GM19099 (cell line): ENCODE measurements around the gene METTL4.

Experiments
- POLR2A ChIP-seq: IDR thresholded peaks from 3 replicates; pipeline ENCODE4 v1.6.1; 2011; ENCODE audit warnings: low read depth; ENCODE audit not compliant: insufficient read length; ENCODE audit errors: extremely low read depth

Gene METTL4

GRCh38 chr18:2570772-2571199, 519 bp downstream of the METTL4 start:
- TF ChIP-seq POLR2A, result no peak

- TF ChIP-seq POLR2A, result no peak
These were observed 1.7 kb downstream of the METTL4 start for GRCh38 chr18:2569338-2570207.

GRCh38 chr18:2568605-2569004, 2.7 kb downstream of the METTL4 start:
- TF ChIP-seq POLR2A, result no peak

- TF ChIP-seq POLR2A, result no peak
These were observed 3.2 kb downstream of the METTL4 start for GRCh38 chr18:2568129-2568528.

- TF ChIP-seq POLR2A, result no peak
These were observed 6.9 kb downstream of the METTL4 start for GRCh38 chr18:2564373-2564772.

GRCh38 chr18:2559249-2559648, 12.1 kb downstream of the METTL4 start:
- TF ChIP-seq POLR2A, result no peak

- TF ChIP-seq POLR2A, result no peak
These were observed 13.8 kb downstream of the METTL4 start for GRCh38 chr18:2557536-2557935.

GRCh38 chr18:2555895-2556294, 15.4 kb downstream of the METTL4 start:
- no peak for TF ChIP-seq POLR2A

GRCh38 chr18:2554696-2555095, 16.6 kb downstream of the METTL4 start:
- no peak for TF ChIP-seq POLR2A

- no peak for TF ChIP-seq POLR2A
These were observed 19.9 kb downstream of the METTL4 start for GRCh38 chr18:2551425-2551824.

GRCh38 chr18:2549462-2549861, 21.8 kb downstream of the METTL4 start:
- no peak for TF ChIP-seq POLR2A

- no peak for TF ChIP-seq POLR2A
These were observed 23.7 kb downstream of the METTL4 start for GRCh38 chr18:2547477-2548087.

GRCh38 chr18:2545155-2545554, 26.1 kb downstream of the METTL4 start:
- no peak for TF ChIP-seq POLR2A

GRCh38 chr18:2540575-2540974, 30.7 kb downstream of the METTL4 start:
- no peak for TF ChIP-seq POLR2A

GRCh38 chr18:2538844-2539243, 32.5 kb downstream of the METTL4 start:
- TF ChIP-seq POLR2A, result no peak

GRCh38 chr18:2538236-2538635, 33.1 kb downstream of the METTL4 start:
- no peak for TF ChIP-seq POLR2A
